Activated effector memory CD4-positive, alpha-beta T cell treated with anti-CD3 and anti-CD28 coated beads, Interleukin-2, amount 50 U/mL, for 16 hours (primary cell): ENCODE data around the gene EMP3.
"Not testable (repeated sequence)": the region's sequence is repeated elsewhere in the genome, so short reads cannot be mapped to it uniquely, and the experiment has no call there.

Source experiments
- DNase-seq: peaks from one replicate; pipeline ENCODE4 v3.0.0-alpha.2; 2020

EMP3 gene

DNA sequence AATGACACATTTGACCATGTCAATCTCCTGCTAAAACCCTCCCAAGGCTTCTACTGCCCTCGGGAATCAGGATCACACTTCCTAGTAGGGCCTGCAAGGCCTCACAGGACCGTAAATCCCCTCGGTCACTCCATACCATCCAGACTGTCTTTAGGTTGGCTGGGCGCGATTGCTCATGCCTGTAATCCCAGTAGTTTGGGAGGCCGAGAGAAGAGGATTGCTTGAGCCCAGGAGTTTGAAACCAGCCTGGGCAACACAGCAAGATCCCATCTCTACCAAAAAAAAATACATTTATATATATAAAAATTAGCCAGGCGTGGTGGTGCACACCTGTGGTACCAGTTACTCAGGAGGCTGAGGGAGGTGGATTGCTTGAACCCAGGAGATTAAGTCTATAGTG is 23.4 kb downstream of the EMP3 start:
- DNase-seq, result no peak

DNA sequence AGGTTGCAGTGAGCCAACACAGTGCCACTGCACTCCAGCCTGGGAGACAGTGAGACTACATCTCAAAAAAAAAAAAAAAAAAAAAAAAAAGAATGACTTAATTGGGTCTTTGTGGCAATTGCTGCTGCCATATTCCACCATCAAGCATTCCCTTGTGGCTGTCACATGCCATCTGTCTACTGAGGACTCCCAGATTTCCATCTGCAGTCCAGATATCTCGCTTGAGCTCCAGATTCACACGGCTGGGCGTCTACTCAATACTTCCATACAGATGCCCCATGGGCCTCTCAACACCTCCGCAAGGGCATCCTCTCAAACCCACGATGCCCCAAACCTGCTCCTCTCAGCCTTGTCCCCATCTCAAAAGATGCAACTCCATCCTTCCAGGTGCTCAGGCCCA is 25.5 kb downstream of the EMP3 start:
- DNase-seq, result no peak

- peak; percentile 94 for DNase-seq
Measured at GRCh38 chr19:48351341-48351752, 26.0 kb downstream of the EMP3 start.

- DNase-seq, result no peak
Measured at GRCh38 chr19:48353677-48354076, 28.3 kb downstream of the EMP3 start.

DNA sequence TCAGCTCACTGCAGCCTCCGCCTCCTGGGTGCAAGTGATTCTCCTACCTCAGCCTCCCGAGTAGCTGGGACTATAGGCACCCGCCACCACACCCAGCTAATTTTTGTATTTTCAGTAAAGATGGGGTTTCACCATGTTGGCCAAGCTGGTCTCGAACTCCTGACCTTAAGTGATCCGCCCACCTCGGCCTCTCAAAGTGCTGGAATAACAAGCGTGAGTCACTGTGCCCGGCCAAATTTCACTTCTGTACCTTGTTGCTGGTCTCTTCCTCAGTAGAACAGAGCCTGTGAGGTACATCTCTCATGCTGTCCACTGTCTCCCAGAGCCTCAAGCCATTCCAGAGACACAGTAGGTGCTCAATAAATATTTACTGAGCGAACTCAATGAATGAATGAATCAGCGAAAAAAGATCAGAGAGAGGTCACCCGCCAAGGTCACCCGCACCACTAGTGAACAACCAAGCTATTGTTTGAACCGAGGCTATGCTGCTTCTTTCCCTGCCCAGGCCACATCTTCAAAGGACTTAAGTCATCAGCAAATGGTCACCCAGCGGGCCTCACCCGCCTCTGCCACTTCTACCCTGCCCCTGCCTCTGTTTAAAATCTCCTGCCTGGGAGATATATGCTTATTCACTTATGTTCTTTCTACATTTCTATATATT is 29.1 kb downstream of the EMP3 start:
- DNase-seq, result no peak

DNA sequence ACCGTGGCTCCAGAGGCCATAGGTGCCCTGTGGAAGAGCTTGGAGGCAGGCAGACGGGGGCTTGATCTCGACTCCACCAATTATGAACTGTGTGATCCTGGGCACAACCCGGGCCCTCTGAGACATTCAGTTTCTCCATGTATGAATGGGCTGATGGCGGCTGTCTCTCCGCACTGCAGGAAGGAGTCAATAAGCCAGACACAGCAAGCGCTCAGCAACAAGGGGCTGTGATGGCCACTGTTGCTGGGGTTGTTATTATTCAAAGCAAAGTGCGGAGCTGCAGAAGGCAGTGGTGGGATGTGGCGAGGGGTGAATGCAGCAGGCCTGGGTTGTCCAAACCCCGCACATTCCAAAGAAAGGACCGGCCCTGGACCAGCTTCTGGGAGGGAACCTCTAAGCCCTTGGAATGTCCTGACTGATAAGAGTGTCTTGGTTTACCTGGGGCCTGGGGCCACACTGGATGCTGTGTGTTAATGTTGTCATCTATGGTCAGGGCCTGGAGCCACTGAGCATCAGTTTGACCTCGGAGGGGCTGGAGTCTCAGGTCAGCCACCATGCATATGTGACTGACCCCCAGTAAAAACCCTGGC is 30.1 kb downstream of the EMP3 start:
- DNase-seq, result no peak

GRCh38 chr19:48359123-48359522 is 33.8 kb downstream of the EMP3 start:
- DNase-seq, result no peak

DNA sequence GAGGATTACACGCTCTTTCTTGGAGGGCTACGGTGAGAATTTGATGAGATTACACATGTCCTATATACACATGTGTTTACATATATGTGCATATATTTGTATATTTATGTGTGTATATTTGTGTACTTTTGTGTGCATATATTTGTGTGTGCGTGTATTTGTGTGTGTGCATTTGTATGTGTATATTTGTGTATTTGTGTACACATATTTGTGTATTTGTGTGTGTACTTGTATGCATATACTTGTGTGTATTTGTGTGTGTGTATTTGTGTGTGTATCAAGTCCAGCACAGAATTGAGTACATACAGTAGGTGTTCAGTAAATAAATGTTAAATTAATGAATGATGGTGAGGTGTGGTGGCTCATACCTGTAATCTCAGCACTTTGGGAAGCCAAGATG is 36.6 kb downstream of the EMP3 start:
- DNase-seq, result no peak

DNA sequence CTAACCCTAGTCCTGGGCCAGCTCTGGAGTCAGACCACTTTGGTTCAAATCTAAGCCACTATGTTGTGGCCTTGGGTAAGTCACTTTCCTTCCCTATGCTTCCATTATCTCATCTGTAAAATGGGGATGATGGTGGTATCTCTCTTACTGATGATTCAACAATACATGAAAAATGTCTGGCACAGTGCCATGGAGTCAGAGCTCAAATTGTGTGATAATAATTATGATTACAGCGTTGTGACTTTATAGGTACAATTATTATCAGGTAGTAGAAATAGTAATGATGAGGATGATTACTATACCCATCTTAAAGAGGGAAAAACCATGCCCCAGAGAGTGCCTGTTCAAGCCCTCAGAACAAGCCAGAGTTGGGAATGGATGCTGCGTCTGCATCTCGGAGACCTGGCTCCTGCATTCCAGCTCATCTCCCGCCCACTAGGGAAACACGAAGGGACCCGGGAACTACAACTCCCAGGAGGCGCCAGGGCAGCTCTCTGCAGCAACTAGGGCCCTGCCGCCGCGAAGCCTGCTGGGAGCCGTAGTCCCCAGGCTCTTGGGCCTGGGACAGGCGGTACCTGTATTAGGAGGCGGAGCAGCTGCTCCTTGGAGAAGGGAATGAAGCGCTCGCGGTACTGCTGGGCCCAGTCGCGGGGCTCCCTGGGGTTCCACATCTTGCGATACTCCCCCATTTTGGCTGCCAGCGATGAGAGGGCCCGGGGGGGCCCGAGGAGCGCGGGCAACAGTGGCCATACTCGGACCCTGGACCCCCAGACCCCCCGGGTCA is 37.6 kb downstream of the EMP3 start:
- DNase-seq, result peak; percentile 96

- no peak for DNase-seq
Measured at GRCh38 chr19:48363500-48363809, 38.1 kb downstream of the EMP3 start.

DNA sequence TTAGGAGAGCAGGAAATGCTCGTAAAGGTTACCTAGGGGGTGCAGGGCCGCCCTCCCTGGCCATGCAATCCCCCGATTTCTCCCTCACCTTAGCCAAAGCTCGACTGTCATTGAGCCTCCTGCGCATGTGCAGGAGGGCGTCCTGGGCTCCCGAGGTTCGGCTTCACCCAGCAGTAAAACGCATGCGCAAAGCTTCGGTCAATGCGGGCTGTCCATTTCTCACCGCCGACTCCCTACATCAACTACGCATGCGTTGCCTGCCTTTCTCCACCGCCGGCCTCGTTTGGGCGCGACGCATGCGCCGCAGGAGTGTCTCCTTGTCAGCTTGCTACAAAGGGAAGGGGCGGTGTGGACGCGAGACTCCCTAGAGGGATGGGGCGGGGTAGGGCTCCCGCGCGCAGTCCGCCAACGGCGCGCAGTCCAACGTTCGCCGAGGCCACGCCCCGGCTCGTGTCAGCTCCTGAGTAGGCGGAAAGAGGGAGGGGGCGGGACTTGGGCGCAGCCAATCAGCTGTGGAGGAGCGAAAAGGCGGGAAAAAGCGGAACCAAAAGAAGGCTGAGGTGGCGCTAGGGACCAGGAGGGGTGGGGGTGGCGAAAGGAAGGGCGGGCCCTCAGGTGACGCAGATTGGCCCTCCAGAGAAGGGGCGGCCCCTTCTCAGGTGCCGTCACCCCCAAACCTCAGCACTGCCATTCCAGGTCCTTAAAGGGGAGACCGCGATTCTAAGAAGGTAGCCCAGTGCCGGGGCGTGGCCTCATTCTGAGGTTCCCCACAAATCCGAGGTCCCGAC is 38.7 kb downstream of the EMP3 start, which contains the start of the genes SYNGR4 and TMEM143:
TSS of gene SYNGR4 (plus strand) at position 558 of the 788 bp plus-strand sequence. CDS start 1,476 bp downstream, outside the sequence.
TSS of gene TMEM143 (minus strand) at position 131 of the 788 bp plus-strand sequence. CDS start at position 111, 20 bp downstream.
- peak; percentile 99 for DNase-seq

- no peak for DNase-seq
Measured at GRCh38 chr19:48364598-48365348, 39.4 kb downstream of the EMP3 start.

GRCh38 chr19:48365602-48366001 is 40.2 kb downstream of the EMP3 start:
- no peak for DNase-seq

DNA sequence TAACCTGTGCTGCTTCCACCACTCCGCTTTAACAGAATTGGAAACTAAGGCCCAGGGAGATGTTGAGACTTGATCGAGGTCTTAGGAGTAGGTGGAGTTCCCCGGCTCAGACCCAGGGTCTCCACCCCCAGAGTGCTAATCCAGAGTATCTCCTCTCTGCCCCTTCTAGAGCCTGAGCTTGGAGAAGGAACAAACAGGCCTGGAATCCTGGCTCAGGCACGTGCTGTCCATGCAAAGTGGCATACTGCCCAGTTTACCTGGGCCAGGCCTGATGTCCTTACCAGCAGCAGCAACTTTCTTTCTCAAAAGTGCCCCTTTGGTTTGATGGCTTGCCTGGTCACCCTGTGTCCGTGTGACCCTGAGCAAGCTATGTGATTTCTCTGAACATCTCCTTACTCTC is 42.5 kb downstream of the EMP3 start:
- DNase-seq, result no peak

GRCh38 chr19:48368936-48369335 is 43.6 kb downstream of the EMP3 start:
- no peak for DNase-seq

DNA sequence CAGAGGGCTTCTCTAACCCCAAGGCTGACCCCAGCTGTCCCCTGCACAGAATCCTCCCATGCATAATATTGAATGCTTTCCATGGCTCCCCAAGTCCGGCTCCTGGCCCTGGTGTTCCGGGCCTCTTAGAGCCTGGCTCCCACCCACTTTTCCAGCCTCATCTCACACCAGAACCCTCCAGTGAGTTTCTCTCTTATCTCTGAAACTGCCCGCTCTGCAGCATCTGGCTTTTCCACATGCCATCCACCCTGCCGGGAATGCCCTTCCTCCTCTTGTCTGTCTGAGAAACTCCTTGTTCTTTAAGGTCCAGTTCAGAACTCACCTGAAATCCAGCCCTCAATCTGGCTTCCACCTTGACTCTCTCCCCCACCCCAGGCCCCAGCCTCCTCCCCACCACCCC is 45.6 kb downstream of the EMP3 start:
- DNase-seq, result no peak

DNA sequence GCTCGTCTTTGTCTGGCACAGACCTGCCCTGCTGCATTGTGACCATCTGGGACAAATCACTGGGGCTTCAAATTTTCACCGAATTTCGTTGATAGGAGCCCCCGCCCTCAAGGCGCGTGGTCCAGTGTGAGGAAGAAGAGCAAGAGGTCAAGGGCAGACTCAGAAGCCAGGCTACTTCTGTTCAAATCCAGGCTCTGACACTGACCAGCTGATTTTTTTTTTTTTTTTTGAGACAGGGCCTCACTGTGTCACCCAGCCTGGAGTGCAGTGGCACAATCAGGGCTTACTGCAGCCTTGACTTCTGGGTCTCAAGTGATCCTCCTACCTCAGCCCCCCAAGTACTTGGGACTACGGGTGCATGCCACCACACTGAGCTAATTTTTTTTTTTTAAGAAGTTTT is 46.0 kb downstream of the EMP3 start:
- DNase-seq, result no peak

DNA sequence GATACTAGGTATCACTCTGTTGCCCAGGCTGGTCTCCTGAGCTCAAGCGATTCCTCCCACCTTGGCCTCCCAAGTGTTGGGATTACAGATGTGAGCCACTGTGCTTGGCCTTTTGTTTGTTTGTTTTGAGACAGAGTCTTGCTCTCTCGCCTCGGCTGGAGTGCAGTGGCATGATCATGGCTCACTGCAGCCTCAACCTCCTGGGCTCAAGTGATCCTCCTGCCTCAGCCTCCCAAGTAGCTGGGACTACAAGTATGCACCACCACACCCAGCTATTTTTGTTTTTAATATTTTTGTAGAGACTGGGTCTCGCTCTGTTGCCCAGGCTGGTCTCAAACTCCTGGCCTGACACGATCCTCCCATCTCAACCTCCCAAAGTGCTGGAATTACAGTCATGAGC is 46.4 kb downstream of the EMP3 start:
- not testable (repeated sequence) for DNase-seq

DNA sequence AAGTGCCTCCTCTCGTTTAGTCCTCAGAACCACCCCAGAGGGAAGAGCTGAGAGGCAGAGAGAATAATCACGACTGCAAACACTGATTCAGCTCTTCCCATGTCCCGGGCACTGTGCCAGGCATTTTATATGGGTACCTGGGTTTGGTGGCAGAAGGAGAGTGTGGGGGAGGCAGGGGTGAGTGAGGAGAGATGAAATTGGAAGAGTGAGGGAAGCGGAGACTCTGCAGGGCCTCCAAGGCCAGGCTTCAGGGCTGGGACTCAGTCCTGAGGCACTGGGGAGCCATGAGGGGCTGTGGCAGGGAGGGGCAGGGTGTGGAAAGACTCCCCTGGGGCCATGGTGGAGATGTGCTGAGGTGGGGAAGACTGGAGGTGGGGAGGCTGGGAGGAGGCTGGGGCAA is 47.6 kb downstream of the EMP3 start:
- DNase-seq, result no peak

- DNase-seq, result no peak
Measured at GRCh38 chr19:48373567-48373966, 48.2 kb downstream of the EMP3 start.

DNA sequence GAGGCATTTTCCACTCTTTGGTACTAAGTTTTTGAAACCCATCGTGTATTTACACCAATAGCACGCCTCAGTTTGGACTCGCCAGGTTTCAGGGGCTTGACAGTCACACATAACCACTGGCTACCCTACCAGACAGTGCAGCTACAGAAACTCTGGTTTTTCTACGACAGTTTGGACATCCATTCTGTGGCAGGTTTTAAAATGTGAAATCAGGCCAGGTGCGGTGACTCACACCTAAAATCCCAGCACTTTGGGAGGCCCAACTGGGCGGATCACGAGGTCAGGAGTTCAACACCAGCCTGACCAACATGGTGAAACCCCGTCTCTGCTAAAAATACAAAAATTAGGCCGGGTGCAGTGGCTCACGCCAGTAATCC is 52.8 kb downstream of the EMP3 start:
- DNase-seq, result no peak

GRCh38 chr19:48379058-48379457 is 53.7 kb downstream of the EMP3 start:
- no peak for DNase-seq
